NCI-H526 treated with DMSO at 0.1 percent for 48 hours (cell line): Measurements from ENCODE around the gene THAP4.

Experiments used
- DNase-seq: peaks from one replicate; lab custom pipeline; 2025; lab: John Stamatoyannopoulos, UW

The THAP4 gene

GRCh38 chr2:241546771-241547498 lies 90.0 kb downstream of the THAP4 start:
- no peak for DNase-seq

- no peak for DNase-seq
These were observed 91.2 kb downstream of the THAP4 start for GRCh38 chr2:241545523-241546473.

- no peak for DNase-seq
These were observed 91.9 kb downstream of the THAP4 start for GRCh38 chr2:241545106-241545505.

GRCh38 chr2:241542278-241542605 lies 94.7 kb downstream of the THAP4 start:
- no peak for DNase-seq

GRCh38 chr2:241541564-241542277 lies 95.2 kb downstream of the THAP4 start:
- no peak for DNase-seq

GRCh38 chr2:241540771-241541561 lies 96.0 kb downstream of the THAP4 start:
- DNase-seq: peak; percentile 73

- no peak for DNase-seq
These were observed 96.6 kb downstream of the THAP4 start for GRCh38 chr2:241540401-241540770.

- DNase-seq: no peak
These were observed 97.2 kb downstream of the THAP4 start for GRCh38 chr2:241539616-241540374.

GRCh38 chr2:241538838-241539615 lies 97.9 kb downstream of the THAP4 start:
- DNase-seq: no peak

- DNase-seq: no peak
These were observed 100.9 kb downstream of the THAP4 start for GRCh38 chr2:241535871-241536655.

GRCh38 chr2:241534701-241535375 lies 102.1 kb downstream of the THAP4 start:
- no peak for DNase-seq
